ENCODE results near the gene PRUNE2.

PRUNE2 gene

GRCh38 chr9:76901801-76902200 lies 4.1 kb downstream of the PRUNE2 start:
- DNase-seq, result no peak

GRCh38 chr9:76900884-76901440 lies 5.0 kb downstream of the PRUNE2 start:
- DNase-seq, result no peak

GRCh38 chr9:76898786-76899185 lies 7.1 kb downstream of the PRUNE2 start:
- DNase-seq, result no peak

GRCh38 chr9:76897804-76898525 lies 7.9 kb downstream of the PRUNE2 start:
- no peak for DNase-seq

GRCh38 chr9:76896035-76896434 lies 9.9 kb downstream of the PRUNE2 start:
- no peak for DNase-seq

GRCh38 chr9:76895186-76895585 lies 10.7 kb downstream of the PRUNE2 start:
- no peak for DNase-seq

GRCh38 chr9:76894198-76894597 lies 11.7 kb downstream of the PRUNE2 start:
- DNase-seq, result no peak

GRCh38 chr9:76893395-76893932 lies 12.4 kb downstream of the PRUNE2 start:
- DNase-seq, result peak; percentile 17

- no peak for DNase-seq
Observed at GRCh38 chr9:76891874-76892273, 14.0 kb downstream of the PRUNE2 start.

GRCh38 chr9:76891279-76891678 lies 14.6 kb downstream of the PRUNE2 start:
- no peak for DNase-seq

GRCh38 chr9:76887951-76888350 lies 18.0 kb downstream of the PRUNE2 start:
- no peak for DNase-seq

GRCh38 chr9:76887003-76887821 lies 18.7 kb downstream of the PRUNE2 start:
- no peak for DNase-seq

- DNase-seq, result no peak
Observed at GRCh38 chr9:76886318-76886717, 19.6 kb downstream of the PRUNE2 start.

GRCh38 chr9:76884823-76885222 lies 21.1 kb downstream of the PRUNE2 start:
- no peak for DNase-seq

GRCh38 chr9:76883341-76883855 lies 22.5 kb downstream of the PRUNE2 start:
- no peak for DNase-seq

- DNase-seq, result no peak
Observed at GRCh38 chr9:76882686-76883085, 23.2 kb downstream of the PRUNE2 start.

- DNase-seq, result no peak
Observed at GRCh38 chr9:76880210-76880609, 25.7 kb downstream of the PRUNE2 start.

GRCh38 chr9:76878933-76879332 lies 27.0 kb downstream of the PRUNE2 start:
- DNase-seq, result no peak

GRCh38 chr9:76877961-76878360 lies 28.0 kb downstream of the PRUNE2 start:
- no peak for DNase-seq

- no peak for DNase-seq
Observed at GRCh38 chr9:76876098-76876497, 29.8 kb downstream of the PRUNE2 start.

GRCh38 chr9:76873821-76874220 lies 32.1 kb downstream of the PRUNE2 start:
- DNase-seq, result no peak

- DNase-seq, result peak; percentile 16
Observed at GRCh38 chr9:76873056-76873792, 32.7 kb downstream of the PRUNE2 start.

GRCh38 chr9:76868897-76869296 lies 37.0 kb downstream of the PRUNE2 start:
- DNase-seq, result peak; percentile 13

Data from DMS79 treated with DMSO at 0.1 percent for 48 hours (cell line).